ENCODE data around the gene UBE2E1.

UBE2E1 gene

GRCh38 chr3:23805633-23806533 lies at the start of gene UBE2E1:
Gene UBE2E1 (plus strand): TSS chr3:23805955. CDS start chr3:23807270, 1,315 bp downstream.
- DNase-seq (ENCODE audit: low read depth, low spot score): no peak

- DNase-seq (ENCODE audit: low read depth, low spot score): no peak
Observed at GRCh38 chr3:23756206-23756840, 49.4 kb upstream of the UBE2E1 start.

GRCh38 chr3:23758253-23758838 lies 47.4 kb upstream of the UBE2E1 start:
- no peak for DNase-seq (ENCODE audit: low read depth, low spot score)

- DNase-seq (ENCODE audit: low read depth, low spot score): no peak
Observed at GRCh38 chr3:23760325-23760724, 45.4 kb upstream of the UBE2E1 start.

- DNase-seq (ENCODE audit: low read depth, low spot score): no peak
Observed at GRCh38 chr3:23760871-23761373, 44.8 kb upstream of the UBE2E1 start.

GRCh38 chr3:23761440-23761896 lies 44.3 kb upstream of the UBE2E1 start:
- peak; percentile 20 for DNase-seq (ENCODE audit: low read depth, low spot score)

GRCh38 chr3:23762214-23762613 lies 43.5 kb upstream of the UBE2E1 start:
- no peak for DNase-seq (ENCODE audit: low read depth, low spot score)

GRCh38 chr3:23762759-23763477 lies 42.8 kb upstream of the UBE2E1 start:
- no peak for DNase-seq (ENCODE audit: low read depth, low spot score)

GRCh38 chr3:23764407-23764806 lies 41.3 kb upstream of the UBE2E1 start:
- no peak for DNase-seq (ENCODE audit: low read depth, low spot score)

GRCh38 chr3:23767546-23767945 lies 38.2 kb upstream of the UBE2E1 start:
- no peak for DNase-seq (ENCODE audit: low read depth, low spot score)

- no peak for DNase-seq (ENCODE audit: low read depth, low spot score)
Observed at GRCh38 chr3:23775254-23775909, 30.4 kb upstream of the UBE2E1 start.

- no peak for DNase-seq (ENCODE audit: low read depth, low spot score)
Observed at GRCh38 chr3:23776352-23776891, 29.3 kb upstream of the UBE2E1 start.

- DNase-seq (ENCODE audit: low read depth, low spot score): no peak
Observed at GRCh38 chr3:23778446-23778845, 27.3 kb upstream of the UBE2E1 start.

GRCh38 chr3:23779841-23780240 lies 25.9 kb upstream of the UBE2E1 start:
- DNase-seq (ENCODE audit: low read depth, low spot score): no peak

GRCh38 chr3:23781051-23781450 lies 24.7 kb upstream of the UBE2E1 start:
- no peak for DNase-seq (ENCODE audit: low read depth, low spot score)

- DNase-seq (ENCODE audit: low read depth, low spot score): no peak
Observed at GRCh38 chr3:23781871-23782270, 23.9 kb upstream of the UBE2E1 start.

GRCh38 chr3:23785097-23785645 lies 20.6 kb upstream of the UBE2E1 start:
- DNase-seq (ENCODE audit: low read depth, low spot score): no peak

GRCh38 chr3:23785882-23786281 lies 19.9 kb upstream of the UBE2E1 start:
- no peak for DNase-seq (ENCODE audit: low read depth, low spot score)

GRCh38 chr3:23791678-23792077 lies 14.1 kb upstream of the UBE2E1 start:
- DNase-seq (ENCODE audit: low read depth, low spot score): no peak

- DNase-seq (ENCODE audit: low read depth, low spot score): no peak
Observed at GRCh38 chr3:23793528-23794134, 12.1 kb upstream of the UBE2E1 start.
